Measurements from ENCODE around the gene FOXD2. TPM values are rescaled to one million over a fixed set of nuclear protein-coding genes. Genes with fewer than 3 reads are reported as not detected.
A peak's percentile ranks its signal among the peaks of the same experiment; 100 is the strongest.

FOXD2 gene
- polyA plus RNA-seq, 5 donors, result 0.26 to 0.42 (median 0.35) TPM

GRCh38 chr1:47416319-47417169 is 21.3 kb upstream of the FOXD2 start:
- DNase-seq, result no peak

- no peak for DNase-seq
These were observed 20.4 kb upstream of the FOXD2 start for GRCh38 chr1:47417170-47418044.

- DNase-seq, result no peak
These were observed 19.7 kb upstream of the FOXD2 start for GRCh38 chr1:47418122-47418521.

GRCh38 chr1:47418681-47419325 is 19.0 kb upstream of the FOXD2 start:
- DNase-seq, result no peak

GRCh38 chr1:47420547-47420946 is 17.3 kb upstream of the FOXD2 start:
- no peak for DNase-seq

GRCh38 chr1:47423872-47424271 is 14.0 kb upstream of the FOXD2 start:
- DNase-seq, result no peak

GRCh38 chr1:47424336-47424982 is 13.4 kb upstream of the FOXD2 start:
- DNase-seq, result no peak

- DNase-seq, result no peak
These were observed 6.3 kb upstream of the FOXD2 start for GRCh38 chr1:47431534-47431933.

- peak; percentile 65 to 84 for DNase-seq
These were observed 5.5 kb upstream of the FOXD2 start for GRCh38 chr1:47432071-47433036.

GRCh38 chr1:47433037-47433421 is 4.8 kb upstream of the FOXD2 start:
- DNase-seq, result no peak

GRCh38 chr1:47433477-47434050 is 4.3 kb upstream of the FOXD2 start:
- no peak for DNase-seq

- DNase-seq, result peak; percentile 71 to 72
These were observed 3.6 kb upstream of the FOXD2 start for GRCh38 chr1:47434051-47434842.

GRCh38 chr1:47435506-47436303 is 2.1 kb upstream of the FOXD2 start:
- no peak for DNase-seq

- DNase-seq, result peak; percentile 68 to 74
These were observed 1.4 kb upstream of the FOXD2 start for GRCh38 chr1:47436304-47436978.

- DNase-seq, result no peak
These were observed 831 bp upstream of the FOXD2 start for GRCh38 chr1:47436979-47437446.

GRCh38 chr1:47438165-47439016 is 547 bp downstream of the FOXD2 start:
- DNase-seq, result no peak

All from right lung (tissue), 5 donors.